ENCODE measurements around the gene TENT4A.
A peak's percentile ranks its signal among the peaks of the same experiment; 100 is the strongest.

Gene TENT4A

DNA sequence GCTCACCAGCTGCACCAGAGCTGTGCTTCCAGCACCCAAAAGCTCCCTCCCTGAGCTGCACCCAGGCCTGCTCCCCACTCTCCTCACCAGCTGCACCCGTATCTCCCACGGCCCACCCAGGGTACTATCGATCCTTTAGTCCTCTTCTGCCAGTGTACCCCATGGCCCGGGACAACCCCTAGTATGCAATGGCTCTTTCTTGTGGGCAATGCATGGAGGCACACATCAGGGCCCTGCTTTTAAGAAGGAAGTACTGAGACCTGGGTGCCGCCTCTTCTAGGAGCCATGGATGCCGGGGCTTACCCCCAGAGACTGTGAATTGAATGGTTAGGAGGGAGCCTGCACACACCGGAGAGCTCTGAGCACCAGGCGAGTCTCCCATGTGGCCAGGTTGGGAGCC is 49.5 kb downstream of the TENT4A start:
- TF ChIP-seq CTCF (IDR thresholded peaks at IDR 0.05): no peak

GRCh38 chr5:6763191-6763590 is 50.0 kb downstream of the TENT4A start:
- no peak for TF ChIP-seq CTCF (IDR thresholded peaks at IDR 0.05)

DNA sequence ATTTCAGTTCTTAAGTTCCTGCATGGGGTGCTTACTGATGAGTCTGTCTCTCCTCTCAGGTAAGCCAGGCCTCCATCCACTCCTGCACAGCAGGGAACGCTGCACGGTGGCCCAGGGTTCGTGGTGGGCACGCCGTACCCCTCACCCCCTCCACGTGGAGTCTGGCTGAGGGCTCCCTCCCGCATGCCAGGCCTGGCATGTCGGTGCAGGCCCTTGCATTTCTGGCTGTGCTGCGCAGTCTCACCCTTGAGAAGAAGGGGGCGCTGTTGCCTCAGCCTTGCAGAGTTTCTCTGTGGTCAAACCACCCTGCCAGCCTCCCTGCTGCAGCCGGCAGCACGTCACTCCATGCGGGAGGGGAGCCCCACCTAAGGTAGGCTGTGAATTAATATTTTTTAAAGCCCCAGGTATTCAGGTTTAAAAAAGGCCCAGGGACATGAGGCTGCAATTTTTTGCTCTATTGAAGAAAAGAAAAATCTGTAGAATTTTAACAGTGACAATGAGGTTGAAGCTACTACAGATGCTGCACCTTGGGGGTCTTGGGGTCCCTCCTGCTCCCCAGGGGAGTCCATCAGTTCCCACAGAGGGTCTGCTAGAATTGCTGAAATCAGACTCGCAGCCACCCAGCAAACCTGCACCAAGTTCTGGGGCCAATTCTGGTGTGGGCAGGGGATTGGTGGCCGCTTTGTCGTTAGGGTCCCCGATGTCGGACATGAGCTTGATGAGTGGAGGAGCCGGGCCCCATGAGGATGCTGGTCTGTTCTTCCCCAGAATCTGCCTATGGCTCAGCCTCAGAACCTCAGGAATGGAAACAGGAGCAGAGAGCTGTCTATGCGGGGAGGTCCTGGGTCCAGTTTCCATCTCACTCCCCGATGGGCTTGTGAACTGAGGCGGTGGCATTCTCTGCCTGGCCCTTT is 52.6 kb downstream of the TENT4A start:
- peak; percentile 86 for TF ChIP-seq CTCF (IDR thresholded peaks at IDR 0.05)

GRCh38 chr5:6766604-6767093 is 53.4 kb downstream of the TENT4A start:
- TF ChIP-seq CTCF (IDR thresholded peaks at IDR 0.05): no peak

- TF ChIP-seq CTCF (IDR thresholded peaks at IDR 0.05): no peak
Measured at GRCh38 chr5:6767481-6768063, 54.3 kb downstream of the TENT4A start.

DNA sequence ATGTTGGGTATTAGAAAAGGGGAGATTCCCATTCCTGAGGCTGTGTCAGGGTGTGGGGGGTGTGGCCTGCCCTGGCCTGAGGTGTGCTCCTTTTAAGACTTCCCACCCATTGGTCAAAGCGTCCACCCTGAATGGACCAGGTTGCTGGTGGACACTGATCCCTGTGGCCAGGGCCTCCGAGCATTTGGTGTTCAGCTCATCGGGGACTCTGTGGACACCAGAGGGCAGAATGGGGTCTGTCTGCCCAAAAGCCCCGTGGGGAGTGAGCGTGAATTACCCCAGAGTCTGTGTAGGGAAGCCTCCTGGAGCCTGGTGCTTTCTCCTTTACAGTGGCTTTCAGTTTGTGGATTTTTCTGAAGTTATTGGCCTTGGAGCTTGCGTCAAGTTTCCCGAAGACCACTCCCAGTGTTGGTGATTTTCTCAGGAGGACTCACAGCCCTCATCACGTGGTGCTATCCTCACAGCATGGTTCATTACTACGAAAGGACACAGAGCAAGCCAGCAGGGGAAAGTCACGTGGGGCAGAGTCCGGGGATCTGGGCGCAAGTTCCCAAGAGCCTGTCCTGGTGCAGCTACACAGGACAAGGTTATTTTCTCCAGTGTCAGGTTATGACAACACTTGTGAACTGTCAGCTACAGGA is 55.5 kb downstream of the TENT4A start:
- TF ChIP-seq CTCF (IDR thresholded peaks at IDR 0.05): no peak

DNA sequence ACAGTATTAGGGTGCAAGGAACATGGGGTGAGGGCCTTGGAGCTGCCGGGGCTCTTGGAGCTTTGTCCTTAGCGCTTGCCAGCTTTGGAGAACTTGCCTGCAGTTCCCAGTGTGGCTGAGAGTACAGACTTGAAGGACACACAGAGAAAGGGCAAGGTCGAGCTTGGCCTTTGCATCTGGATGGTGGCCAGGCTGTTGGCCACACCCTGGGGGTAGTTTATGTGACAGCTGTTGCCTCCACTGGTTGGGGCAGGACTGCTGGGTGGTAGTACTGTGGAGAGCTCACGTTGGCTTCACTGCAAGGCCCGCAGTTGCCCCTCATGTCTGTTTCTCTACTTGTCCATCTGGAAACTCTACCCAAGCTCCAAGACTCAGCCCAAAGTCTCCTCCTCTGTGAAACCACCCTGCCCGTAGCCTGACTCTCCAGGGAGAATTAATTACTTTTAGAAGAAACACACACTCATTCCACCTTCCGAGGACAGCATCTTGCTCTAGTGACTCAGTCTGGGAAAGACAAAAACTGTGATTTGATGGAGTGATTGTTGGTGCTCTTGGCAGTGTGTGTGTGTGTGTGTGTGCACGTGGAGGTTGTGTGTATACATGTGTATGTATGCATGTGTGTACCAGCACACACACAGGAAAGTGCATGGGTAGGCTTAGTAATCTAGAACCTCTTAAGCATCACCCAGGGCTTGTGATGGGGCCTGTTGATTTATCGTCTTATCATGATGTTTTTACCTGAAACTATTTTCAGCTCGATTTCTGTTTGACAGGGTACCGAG is 57.8 kb downstream of the TENT4A start:
- no peak for TF ChIP-seq CTCF (IDR thresholded peaks at IDR 0.05)

Measured in LNCAP (cell line).